NCI-H345 (cell line): Measurements from ENCODE around the gene PSME3.
A peak's percentile ranks its signal among the peaks of the same experiment; 100 is the strongest.

ENCODE experiments used
- DNase-seq: peaks from one replicate; lab custom pipeline; 2025; lab: John Stamatoyannopoulos, UW

Gene PSME3, protein sequence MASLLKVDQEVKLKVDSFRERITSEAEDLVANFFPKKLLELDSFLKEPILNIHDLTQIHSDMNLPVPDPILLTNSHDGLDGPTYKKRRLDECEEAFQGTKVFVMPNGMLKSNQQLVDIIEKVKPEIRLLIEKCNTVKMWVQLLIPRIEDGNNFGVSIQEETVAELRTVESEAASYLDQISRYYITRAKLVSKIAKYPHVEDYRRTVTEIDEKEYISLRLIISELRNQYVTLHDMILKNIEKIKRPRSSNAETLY

GRCh38 chr17:42832934-42833766 is at the start of gene PSME3:
TSS of gene PSME3 (plus strand) at chr17:42833397. CDS start at chr17:42833632, 235 bp downstream.
- peak; percentile 93 for DNase-seq

GRCh38 chr17:42783791-42784138 is 49.4 kb upstream of the PSME3 start:
- DNase-seq, result no peak

DNA sequence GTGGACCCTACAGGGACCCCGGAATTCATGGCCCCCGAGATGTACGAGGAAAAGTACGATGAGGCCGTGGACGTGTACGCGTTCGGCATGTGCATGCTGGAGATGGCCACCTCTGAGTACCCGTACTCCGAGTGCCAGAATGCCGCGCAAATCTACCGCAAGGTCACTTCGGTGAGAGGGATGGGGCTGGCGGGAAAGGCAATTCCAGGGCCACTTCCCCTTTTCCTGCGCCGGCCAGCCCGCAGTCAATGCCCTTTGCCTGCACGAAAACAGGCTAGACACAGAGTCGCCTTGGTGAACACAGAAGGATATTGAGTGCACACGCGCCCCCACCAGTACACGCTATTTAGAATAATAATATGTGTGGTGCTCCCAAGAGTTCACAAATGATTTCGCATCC is 48.8 kb upstream of the PSME3 start:
- DNase-seq, result no peak

GRCh38 chr17:42784811-42785592 is 48.2 kb upstream of the PSME3 start:
- no peak for DNase-seq

DNA sequence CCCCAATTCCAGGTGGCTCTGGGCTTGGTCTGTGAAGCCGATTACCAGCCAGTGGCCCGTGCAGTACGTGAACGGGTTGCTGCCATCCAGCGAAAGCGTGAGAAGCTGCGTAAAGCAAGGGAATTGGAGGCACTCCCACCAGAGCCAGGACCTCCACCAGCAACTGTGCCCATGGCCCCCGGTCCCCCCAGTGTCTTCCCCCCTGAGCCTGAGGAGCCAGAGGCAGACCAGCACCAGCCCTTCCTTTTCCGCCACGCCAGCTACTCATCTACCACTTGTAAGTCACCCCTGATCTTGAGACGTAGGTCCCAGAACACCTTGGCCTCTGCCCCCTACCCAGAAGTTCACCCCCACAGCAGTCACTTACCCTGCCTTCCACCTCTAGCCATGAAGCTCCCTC is 45.9 kb upstream of the PSME3 start:
- no peak for DNase-seq

DNA sequence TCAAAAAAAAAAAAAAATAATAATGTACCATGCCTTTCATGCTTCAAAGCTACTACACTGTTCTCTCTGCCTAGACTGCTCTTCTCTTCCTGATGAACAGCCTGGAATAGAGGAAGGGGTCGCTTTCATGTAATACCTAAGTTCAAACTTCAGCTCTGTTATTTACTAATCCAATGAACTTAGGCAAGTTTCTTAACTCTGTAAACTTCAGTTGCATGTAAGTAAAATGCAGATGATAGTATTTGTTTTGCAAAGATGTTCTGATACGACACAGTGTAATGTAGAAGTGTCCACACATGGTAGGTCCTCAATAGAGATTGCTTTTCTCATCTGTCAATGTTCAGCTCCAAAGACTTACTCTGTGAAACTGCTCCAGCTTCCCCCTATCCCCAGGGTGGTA is 41.2 kb upstream of the PSME3 start:
- DNase-seq, result no peak

- no peak for DNase-seq
These were observed 40.7 kb upstream of the PSME3 start for GRCh38 chr17:42792545-42792944.

DNA sequence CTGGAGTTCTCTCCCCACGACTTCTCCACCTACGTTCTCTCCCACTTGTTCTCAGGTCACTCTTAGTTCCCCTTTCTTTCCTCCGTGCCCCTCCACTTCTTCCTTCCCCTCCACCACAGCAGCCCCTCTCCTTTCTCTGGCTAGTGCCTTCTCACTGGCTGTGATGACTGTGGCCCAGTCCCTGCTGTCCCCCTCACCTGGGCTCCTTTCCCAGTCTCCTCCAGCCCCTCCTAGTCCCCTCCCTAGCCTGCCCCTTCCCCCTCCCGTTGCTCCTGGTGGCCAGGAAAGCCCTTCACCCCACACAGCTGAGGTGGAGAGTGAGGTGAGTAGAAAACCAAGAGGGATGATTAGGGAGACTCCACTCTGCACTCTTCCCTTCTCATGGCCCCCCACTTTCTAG is 38.1 kb upstream of the PSME3 start:
- no peak for DNase-seq

DNA sequence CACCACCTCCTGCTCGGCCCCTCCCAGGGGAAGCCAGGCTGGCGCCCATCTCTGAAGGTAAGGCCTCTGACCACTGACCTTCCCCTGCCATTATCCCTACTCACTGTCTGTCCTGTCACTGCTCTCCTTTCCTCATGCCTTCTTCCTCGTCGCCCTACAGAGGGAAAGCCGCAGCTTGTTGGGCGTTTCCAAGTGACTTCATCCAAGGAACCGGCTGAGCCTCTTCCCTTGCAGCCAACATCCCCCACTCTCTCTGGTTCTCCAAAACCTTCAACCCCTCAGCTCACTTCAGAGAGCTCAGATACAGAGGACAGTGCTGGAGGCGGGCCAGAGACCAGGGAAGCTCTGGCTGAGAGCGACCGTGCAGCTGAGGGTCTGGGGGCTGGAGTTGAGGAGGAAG is 37.7 kb upstream of the PSME3 start:
- DNase-seq, result no peak

- DNase-seq, result no peak
These were observed 37.0 kb upstream of the PSME3 start for GRCh38 chr17:42796066-42796758.

GRCh38 chr17:42797067-42798007 is 35.9 kb upstream of the PSME3 start:
- DNase-seq, result no peak

- no peak for DNase-seq
These were observed 35.2 kb upstream of the PSME3 start for GRCh38 chr17:42798011-42798382.

DNA sequence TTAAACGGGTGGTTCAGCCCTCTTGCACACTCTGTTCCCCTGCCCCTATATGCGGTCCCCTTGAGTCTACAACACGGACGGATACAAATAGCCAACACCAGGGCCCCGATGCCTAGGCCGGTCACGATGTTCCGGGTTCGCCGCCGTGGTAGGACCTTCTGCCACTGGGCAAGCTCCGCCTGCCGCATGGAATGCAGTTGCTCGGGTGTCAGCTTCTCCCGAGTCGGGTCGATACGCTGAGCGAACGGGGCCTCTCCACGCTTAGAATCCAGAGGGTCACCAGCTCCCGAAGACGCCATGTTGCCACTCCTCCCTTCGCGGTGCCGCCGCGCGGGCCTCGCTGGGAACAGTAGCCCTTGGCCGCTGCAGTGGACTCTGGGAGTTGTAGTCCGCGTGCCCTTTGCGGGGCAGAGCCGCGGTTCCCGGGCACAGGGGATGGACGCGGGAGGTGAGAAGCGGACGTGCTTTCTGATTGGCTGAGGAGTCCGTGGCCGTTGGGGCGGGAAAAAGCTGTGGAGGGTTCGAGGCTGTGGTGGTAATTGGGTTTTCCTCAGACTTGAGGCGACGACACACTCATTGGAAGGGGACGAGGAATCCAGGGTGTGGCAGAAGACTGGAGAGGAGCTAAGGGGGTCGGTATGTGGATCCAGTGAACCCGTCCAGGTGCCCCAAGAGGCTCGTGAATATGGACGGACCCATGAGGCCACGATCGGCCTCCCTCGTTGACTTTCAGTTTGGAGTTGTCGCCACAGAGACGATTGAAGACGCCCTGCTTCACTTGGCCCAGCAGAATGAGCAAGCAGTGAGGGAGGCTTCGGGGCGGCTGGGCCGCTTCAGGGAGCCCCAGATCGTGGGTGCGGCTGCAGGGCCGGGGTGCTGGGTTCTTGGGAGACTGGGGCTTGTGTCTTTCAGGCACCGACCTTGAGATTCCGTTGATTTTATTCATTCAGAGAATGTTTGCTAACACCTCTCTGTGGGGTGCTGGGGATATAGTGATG is 34.5 kb upstream of the PSME3 start, which contains the start of the genes CNTD1 and COA3:
Gene CNTD1 (plus strand): TSS at position 479 of the 998 bp plus-strand sequence. CDS start 207 bp downstream, at position 686.
Gene COA3 (minus strand): TSS at position 322 of the 998 bp plus-strand sequence. CDS start 23 bp downstream, at position 299.
- DNase-seq, result peak; percentile 87

- no peak for DNase-seq
These were observed 29.9 kb upstream of the PSME3 start for GRCh38 chr17:42803074-42803883.

DNA sequence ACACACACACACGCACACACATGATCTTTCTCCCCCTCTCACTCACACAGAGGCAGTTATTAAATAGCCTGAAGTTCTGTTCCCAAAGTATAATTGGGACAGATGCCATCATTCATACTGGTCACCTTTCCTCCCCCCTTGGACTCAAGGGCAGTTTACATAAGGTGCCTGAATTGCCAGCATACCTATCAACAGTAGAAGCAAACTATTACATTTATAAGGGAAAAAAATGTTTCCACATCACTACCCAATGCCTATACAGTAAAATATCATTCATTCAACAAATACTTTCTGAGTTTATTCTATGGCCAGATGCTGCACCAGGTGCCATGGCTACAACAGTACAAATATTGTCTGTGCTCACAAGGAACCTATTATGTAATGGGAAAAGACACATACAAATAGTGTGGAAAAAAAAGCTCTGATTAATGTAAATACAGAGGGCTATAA is 28.3 kb upstream of the PSME3 start:
- no peak for DNase-seq

DNA sequence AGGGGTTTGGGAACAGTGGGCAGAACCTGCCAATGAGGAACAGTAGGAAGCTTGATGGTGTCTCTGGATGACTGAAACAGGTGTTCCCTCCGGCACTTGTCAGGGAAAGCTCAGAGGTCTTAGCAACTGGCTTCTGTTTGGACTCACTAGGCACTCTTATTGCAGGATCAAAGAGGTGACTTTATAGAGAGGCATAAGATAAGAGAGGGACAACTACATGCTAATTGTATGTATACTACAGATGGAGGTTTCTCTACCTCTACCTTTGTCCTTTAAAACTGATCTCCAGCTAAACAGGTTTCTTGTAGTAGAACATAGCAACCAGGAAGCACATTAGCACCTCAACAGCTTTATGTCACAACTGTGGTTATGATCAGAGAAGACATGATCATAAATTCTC is 26.9 kb upstream of the PSME3 start:
- no peak for DNase-seq

DNA sequence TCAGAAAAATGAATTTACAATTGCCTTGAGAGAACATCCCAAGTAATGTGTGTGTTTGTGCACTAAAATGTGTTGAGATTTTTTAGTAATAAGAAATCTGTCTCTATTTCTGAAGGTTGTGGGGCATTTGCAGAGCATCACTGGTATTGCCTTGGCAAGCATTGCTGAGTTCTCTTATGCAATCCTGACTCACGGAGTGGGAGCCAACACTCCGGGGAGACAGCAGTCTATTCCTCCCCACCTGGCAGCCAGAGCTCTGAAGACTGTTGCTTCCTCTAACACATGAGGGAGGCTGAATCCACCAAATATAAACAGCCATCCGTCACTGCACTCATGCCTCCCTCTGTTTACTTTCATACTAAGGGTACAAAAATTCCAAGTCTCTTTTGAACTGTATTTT is 23.9 kb upstream of the PSME3 start:
- DNase-seq, result no peak

GRCh38 chr17:42814633-42815399 is 18.4 kb upstream of the PSME3 start:
- DNase-seq, result no peak
